Measurements from ENCODE around the gene FAM156A. TPM values are rescaled to one million over a fixed set of nuclear protein-coding genes. Genes with fewer than 3 reads are reported as not detected.
"Not testable (repeated sequence)": the region's sequence is repeated elsewhere in the genome, so short reads cannot be mapped to it uniquely, and the experiment has no call there.

The FAM156A gene
- total and polyA plus RNA-seq, 8 donors, result 3.2 to 23.0 (median 8.5) TPM

DNA sequence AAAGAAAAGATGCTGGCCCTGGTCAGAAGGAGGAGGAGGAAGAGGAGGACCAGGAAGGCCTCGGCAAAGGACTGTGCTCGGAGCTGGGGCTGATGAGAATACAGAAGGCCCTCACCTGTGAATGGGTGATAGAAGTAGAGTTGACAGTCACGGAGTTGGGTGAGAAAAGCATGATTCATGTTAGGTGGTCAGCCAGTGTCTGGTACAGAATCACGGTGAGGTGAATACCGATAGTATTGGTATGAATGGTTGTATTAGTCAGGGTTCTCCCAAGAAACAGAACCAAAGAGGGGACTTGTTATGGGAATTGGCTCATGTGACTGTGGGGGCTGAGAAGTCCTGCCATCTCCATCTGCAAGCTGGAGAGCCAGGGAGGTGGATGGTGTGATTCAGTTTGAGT lies 32.5 kb upstream of the FAM156A start:
- peaks cover 0 to 5% (median 0%) of the 10 kb centered on the region in 3 donors for H3K4me1 ChIP-seq
- no peak for FAIRE-seq
- ATAC-seq, result no peak
- no peak for DNase-seq
- no peak for TF ChIP-seq CTCF (IDR thresholded peaks at IDR 0.05)
- H3K36me3 ChIP-seq, result no peaks in the 10 kb centered on the region
- H3K4me3 ChIP-seq, result no peak overlapping the region
- 84 to 89% methylated on average over 5 of the region's 5 CpGs for WGBS, 2 donors
- H3K27ac ChIP-seq, result no peak overlapping the region
- peaks cover 0 to 3% (median 0%) of the 10 kb centered on the region in 4 donors for H3K27me3 ChIP-seq
- no peaks in the 10 kb centered on the region for H3K9me3 ChIP-seq
- intact Hi-C loops (cut with DNase I), result no loop called here

DNA sequence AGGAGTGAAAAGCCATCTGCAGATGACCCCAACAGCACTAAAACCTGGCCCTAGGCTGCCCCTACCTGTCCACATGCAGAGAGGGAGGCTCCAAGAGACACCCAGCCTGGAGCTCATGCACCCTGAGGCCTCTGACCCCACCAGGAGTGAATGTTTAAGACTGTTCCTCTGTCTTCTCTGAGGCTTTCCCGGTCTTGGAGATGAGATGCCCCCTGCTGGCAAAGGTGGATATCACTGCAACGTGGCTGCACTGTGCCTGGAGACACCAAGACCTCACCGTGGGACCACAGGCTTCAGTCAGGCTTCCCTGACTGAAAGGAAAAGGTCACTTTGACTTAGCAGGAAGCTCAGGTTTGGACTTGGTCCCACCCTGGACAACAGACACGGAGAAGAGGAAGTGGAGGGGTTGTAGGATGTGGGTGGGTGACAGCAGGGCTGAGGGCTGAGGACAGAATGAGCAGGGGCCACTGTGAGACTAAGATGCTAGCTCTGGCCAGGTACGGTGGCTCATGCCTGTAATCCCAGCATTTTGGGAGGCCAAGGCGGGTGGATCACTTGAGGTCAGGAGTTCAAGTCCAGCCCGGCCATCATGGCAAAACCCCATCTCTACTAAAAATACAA lies 31.8 kb upstream of the FAM156A start:
- H3K27me3 ChIP-seq; H3K4me3 ChIP-seq; H3K4me1 ChIP-seq; H3K36me3 ChIP-seq; H3K27ac ChIP-seq; H3K9me3 ChIP-seq; intact Hi-C loops (cut with DNase I); FAIRE-seq: not testable (repeated sequence)
- ATAC-seq (peak; percentile 77 to 89 (median 82)), DNase-seq (peak in 5 of 6 donors; percentile 15 to 73 (median 44))
- TF ChIP-seq CTCF (IDR thresholded peaks at IDR 0.05), result peak; percentile 36 to 53 (median 46)
- 26 to 30% methylated on average over 7 of the region's 7 CpGs for WGBS, 2 donors

DNA sequence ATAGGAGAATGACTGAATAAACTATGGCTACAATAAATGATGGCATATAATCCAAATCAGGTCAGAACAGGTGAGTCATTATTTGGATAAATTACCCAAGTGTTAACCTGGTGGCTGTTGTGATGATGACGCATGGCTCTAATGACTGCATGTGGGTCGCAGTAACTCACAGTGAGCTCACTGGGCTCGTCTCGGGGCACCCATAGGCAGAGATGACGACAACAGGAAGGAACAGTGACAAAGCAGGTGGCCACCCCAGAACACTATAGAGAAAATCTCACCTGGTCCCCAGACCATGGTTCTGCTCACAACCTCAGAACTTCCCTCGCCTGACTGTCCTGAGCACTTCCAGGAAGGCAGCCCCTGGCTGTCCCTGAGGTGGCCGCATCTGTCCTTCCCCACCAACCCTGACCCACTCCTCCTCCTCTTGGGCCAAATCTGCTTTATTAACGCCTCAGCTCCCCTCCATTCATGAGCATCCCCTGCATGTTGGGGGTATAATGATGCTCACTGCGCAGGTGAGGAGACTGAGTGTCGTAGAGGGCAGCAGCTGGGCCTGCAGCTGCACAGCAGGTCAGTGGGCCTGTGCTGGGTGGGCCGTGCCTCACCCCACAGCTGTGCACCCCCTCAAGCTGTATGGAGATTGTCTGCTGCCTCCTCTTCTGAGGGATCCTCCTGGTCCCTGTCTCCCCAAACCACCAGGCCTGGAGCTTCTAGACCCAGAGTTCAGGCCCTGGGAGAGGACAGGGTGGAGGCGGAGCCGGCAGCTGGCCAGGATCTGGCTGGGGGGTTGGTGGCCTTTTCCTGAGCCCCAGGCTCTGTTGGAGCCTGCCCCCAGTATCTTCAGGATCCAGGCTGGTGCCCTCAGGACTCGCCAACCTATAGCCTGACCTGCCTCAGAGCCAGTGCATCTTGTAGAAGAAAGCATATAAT lies 30.9 kb upstream of the FAM156A start:
- peaks cover 0 to 3% (median 0%) of the 10 kb centered on the region in 4 donors for H3K27me3 ChIP-seq
- no peak for DNase-seq
- H3K27ac ChIP-seq, result no peak overlapping the region
- 65 to 77% methylated on average over 14 of the region's 14 CpGs for WGBS, 2 donors
- H3K4me1 ChIP-seq, result peaks cover 0 to under 1% (median 0%) of the 10 kb centered on the region in 3 donors
- intact Hi-C loops (cut with DNase I), result no loop called here
- no peaks in the 10 kb centered on the region for H3K9me3 ChIP-seq
- H3K36me3 ChIP-seq, result no peaks in the 10 kb centered on the region
- H3K4me3 ChIP-seq, result no peak overlapping the region
- TF ChIP-seq CTCF (IDR thresholded peaks at IDR 0.05), result no peak
- peak in 2 of 4 donors; percentile 17 to 35 for ATAC-seq
- FAIRE-seq, result no peak

DNA sequence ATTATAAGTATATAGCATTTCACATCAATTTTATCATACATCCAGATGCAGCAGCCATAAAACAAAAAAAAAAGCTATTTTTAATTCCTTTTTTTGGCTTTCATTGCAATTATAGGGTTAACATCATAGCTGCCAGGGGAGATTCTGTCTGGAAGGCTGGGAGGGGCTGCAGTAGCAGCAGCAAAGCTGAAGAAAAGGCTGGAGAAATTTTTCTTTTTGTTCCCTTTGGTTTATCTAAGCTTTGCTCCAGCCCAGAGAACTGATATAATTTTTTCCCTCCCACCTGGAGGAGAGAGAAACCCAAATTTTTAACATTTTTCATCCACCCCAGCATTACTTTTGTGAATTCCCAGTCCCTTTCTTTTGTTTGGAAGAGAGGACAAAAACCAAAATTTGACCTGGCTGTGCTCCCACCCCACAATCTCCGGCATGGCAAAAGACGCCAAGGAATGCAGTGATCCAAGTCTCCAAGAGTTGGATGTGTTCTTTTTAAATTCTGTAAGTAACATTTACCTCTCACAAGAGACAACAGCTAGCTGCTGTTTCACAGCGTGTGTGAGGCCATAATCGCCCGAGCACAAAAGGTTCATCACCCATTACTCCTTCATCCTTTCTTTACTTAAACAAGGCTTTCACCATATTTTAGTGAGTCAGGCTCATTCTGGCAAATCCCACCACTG lies 25.1 kb upstream of the FAM156A start:
- no peak for TF ChIP-seq CTCF (IDR thresholded peaks at IDR 0.05)
- no peak for FAIRE-seq
- Histone ChIP-seq H3K4me3 (no peak overlapping the region), H3K9me3 (no peaks in the 10 kb centered on the region), H3K4me1 (no peaks in the 10 kb centered on the region), H3K36me3 (no peaks in the 10 kb centered on the region), H3K27ac (no peak overlapping the region), H3K27me3 (peaks cover 0 to 5% (median 0%) of the 10 kb centered on the region in 4 donors)
- DNase-seq, result no peak
- no peak for ATAC-seq
- intact Hi-C loops (cut with DNase I), result no loop called here
- WGBS, 2 donors, result 57 to 69% methylated on average over 5 of the region's 5 CpGs

Measured in pancreas (tissue), 10 donors.